H9 (cell line): ENCODE results near the gene MRPL34. TPM values are rescaled to one million over a fixed set of nuclear protein-coding genes. Genes with fewer than 3 reads are reported as not detected.

Experiments used
- DNase-seq: peaks from one replicate; pipeline ENCODE4 v3.0.0-alpha.2; 2017
- H2AFZ ChIP-seq: one replicate; pipeline ENCODE4 v1.6.1; 2013; ENCODE audit warnings: mild to moderate bottlenecking, low read length, control low read depth, moderate library complexity
- H2AK5ac ChIP-seq: 2 replicates; pipeline ENCODE4 v1.6.1; 2013; ENCODE audit warnings: low read length, control low read depth, mixed read lengths; ENCODE audit not compliant: insufficient read length
- H2BK120ac ChIP-seq: one replicate; pipeline ENCODE4 v1.6.1; 2013; ENCODE audit warnings: low read depth, mild to moderate bottlenecking, low read length, control low read depth, inconsistent platforms; ENCODE audit not compliant: poor library complexity, severe bottlenecking
- H2BK12ac ChIP-seq: 2 replicates; pipeline ENCODE4 v1.6.1; 2013; ENCODE audit warnings: low read length, control low read depth, mixed read lengths, low read depth; ENCODE audit not compliant: insufficient read length
- H2BK15ac ChIP-seq: 2 replicates; pipeline ENCODE4 v1.6.1; 2013; ENCODE audit warnings: low read depth, low read length, control low read depth
- H2BK20ac ChIP-seq: one replicate; pipeline ENCODE4 v1.6.1; 2013; ENCODE audit warnings: low read depth, mild to moderate bottlenecking, low read length, control low read depth, inconsistent platforms; ENCODE audit not compliant: poor library complexity, severe bottlenecking
- H2BK5ac ChIP-seq: 2 replicates; pipeline ENCODE4 v1.6.1; 2013; ENCODE audit warnings: low read length, control low read depth, mixed read lengths; ENCODE audit not compliant: insufficient read length
- H3K14ac ChIP-seq: 2 replicates; pipeline ENCODE4 v1.6.1; 2013; ENCODE audit warnings: low read length, control low read depth; ENCODE audit not compliant: insufficient read depth
- H3K18ac ChIP-seq: 2 replicates; pipeline ENCODE4 v1.6.1; 2013; ENCODE audit warnings: low read depth, mild to moderate bottlenecking, mixed read lengths, low read length, control low read depth; ENCODE audit not compliant: insufficient read length
- H3K23ac ChIP-seq: 2 replicates; pipeline ENCODE4 v1.6.1; 2013; ENCODE audit warnings: low read length, control low read depth, mixed read lengths, low read depth; ENCODE audit not compliant: insufficient read length
- H3K23me2 ChIP-seq: 2 replicates; pipeline ENCODE4 v1.6.1; 2013; ENCODE audit warnings: low read depth, mild to moderate bottlenecking, mixed read lengths, low read length, control low read depth; ENCODE audit not compliant: insufficient read length, poor library complexity, severe bottlenecking
- H3K27ac ChIP-seq: 2 replicates; pipeline ENCODE4 v1.5.1; 2013; ENCODE audit warnings: low read length, control low read depth, mixed read lengths, low read depth; ENCODE audit not compliant: insufficient read length
- H3K27me3 ChIP-seq: 2 replicates; pipeline ENCODE4 v1.6.1; 2013; ENCODE audit warnings: low read length, control low read depth, inconsistent platforms; ENCODE audit not compliant: insufficient read depth
- H3K4ac ChIP-seq: 2 replicates; pipeline ENCODE4 v1.6.1; 2013; ENCODE audit warnings: low read depth, mild to moderate bottlenecking, control low read depth, inconsistent platforms, low read length, moderate library complexity
- H3K4me1 ChIP-seq: 2 replicates; pipeline ENCODE4 v1.6.1; 2013; ENCODE audit warnings: low read length, control low read depth, inconsistent platforms; ENCODE audit not compliant: insufficient read depth
- H3K4me2 ChIP-seq: 2 replicates; pipeline ENCODE4 v1.6.1; 2013; ENCODE audit warnings: low read length, control low read depth, mixed read lengths; ENCODE audit not compliant: insufficient read length, insufficient read depth
- H3K56ac ChIP-seq: 2 replicates; pipeline ENCODE4 v1.6.1; 2013; ENCODE audit warnings: low read depth, mild to moderate bottlenecking, mixed read lengths, low read length, control low read depth; ENCODE audit not compliant: insufficient read length
- H3K79me1 ChIP-seq: 2 replicates; pipeline ENCODE4 v1.6.1; 2013; ENCODE audit warnings: low read depth, mild to moderate bottlenecking, moderate library complexity, low read length, control low read depth, inconsistent platforms; ENCODE audit not compliant: insufficient read depth, poor library complexity, severe bottlenecking
- H3K79me2 ChIP-seq: 2 replicates; pipeline ENCODE4 v1.6.1; 2013; ENCODE audit warnings: low read length, control low read depth, inconsistent platforms; ENCODE audit not compliant: insufficient read depth
- H3K9ac ChIP-seq: 2 replicates; pipeline ENCODE4 v1.6.1; 2013; ENCODE audit warnings: low read length, control low read depth, mixed read lengths; ENCODE audit not compliant: insufficient read length; ENCODE audit errors: extremely low read depth
- H3K9me3 ChIP-seq: one replicate; pipeline ENCODE4 v1.6.1; 2013; ENCODE audit warnings: low read depth, low read length, inconsistent platforms; ENCODE audit not compliant: control insufficient read depth
- H3T11ph ChIP-seq: one replicate; pipeline ENCODE4 v1.6.1; 2013; ENCODE audit warnings: mild to moderate bottlenecking, low read length, control low read depth, inconsistent platforms
- H4K20me1 ChIP-seq: one replicate; pipeline ENCODE4 v1.6.1; 2013; ENCODE audit not compliant: control insufficient read depth, insufficient read length, insufficient read depth
- H4K5ac ChIP-seq: 2 replicates; pipeline ENCODE4 v1.6.1; 2013; ENCODE audit warnings: low read depth, mild to moderate bottlenecking, mixed read lengths, low read length, control low read depth; ENCODE audit not compliant: insufficient read length
- H4K8ac ChIP-seq: replicated peaks from 2 replicates; pipeline ENCODE4 v1.6.1; 2013; ENCODE audit warnings: low read length, control low read depth, mixed read lengths, low read depth; ENCODE audit not compliant: insufficient read length
- H4K91ac ChIP-seq: 2 replicates; pipeline ENCODE4 v1.6.1; 2013; ENCODE audit warnings: low read depth, mild to moderate bottlenecking, moderate library complexity, mixed read lengths, low read length, control low read depth; ENCODE audit not compliant: insufficient read length
- H3K27ac Mint-ChIP-seq, 3 experiments: 2 replicates in 2 of 3; 3 replicates in 1 of 3; pipeline ENCODE4 v1.8.0; 2020 to 2021; ENCODE audit warnings: mixed read lengths in 3 of 3, mild to moderate bottlenecking in 1 of 3, moderate library complexity in 1 of 3
- H3K27me3 Mint-ChIP-seq: 2 replicates; pipeline ENCODE4 v1.8.0; 2021; ENCODE audit warnings: low read depth, mild to moderate bottlenecking, moderate library complexity, mixed read lengths
- H3K36me3 Mint-ChIP-seq, 3 experiments: 2 replicates in 2 of 3; 3 replicates in 1 of 3; pipeline ENCODE4 v1.8.0; 2020 to 2021; ENCODE audit warnings: low read depth in 3 of 3, mixed read lengths in 3 of 3; ENCODE audit not compliant: insufficient read depth in 1 of 3
- H3K4me1 Mint-ChIP-seq, 2 experiments: 2 replicates each; pipeline ENCODE4 v1.8.0; 2020; ENCODE audit warnings: mixed read lengths in 2 of 2
- H3K4me3 Mint-ChIP-seq, 2 experiments: 2 replicates in 1 of 2; 3 replicates in 1 of 2; pipeline ENCODE4 v1.8.0; 2020 to 2021; ENCODE audit warnings: mild to moderate bottlenecking in 2 of 2, mixed read lengths in 2 of 2, moderate library complexity in 1 of 2
- H3K9me3 Mint-ChIP-seq, 2 experiments: 2 replicates in 1 of 2; 3 replicates in 1 of 2; pipeline ENCODE4 v1.8.0; 2020; ENCODE audit warnings: mild to moderate bottlenecking in 2 of 2, mixed read lengths in 2 of 2, moderate library complexity in 1 of 2
- WGBS: extraction: QIAGEN DNeasy Blood & Tissue Kit; methylation state at CpG from one replicate; pipeline ENCODE4 v1.1.7; 2013; ENCODE audit warnings: missing lambda C conversion rate, low lambda C conversion rate, mixed read lengths; ENCODE audit not compliant: insufficient read length; ENCODE audit errors: extremely low coverage; 5-methylcytosine and 5-hydroxymethylcytosine counted together
- total RNA-seq: library from RNA; stranded (reverse); gene quantifications from 2 replicates; pipeline ENCODE4 v1.2.1, GENCODE V29; 2021
- TF ChIP-seq, protein P1 (sequence below): fragments of 200-600 bp; sonication (generic); conservative IDR thresholded peaks from 3 replicates; pipeline ENCODE4 v1.8.0; 2021; ENCODE audit warnings: antibody characterized with exemption, mild to moderate bottlenecking

MRPL34 gene
- total RNA-seq, 1 experiment from 2014 or later = 84.6 TPM

DNA sequence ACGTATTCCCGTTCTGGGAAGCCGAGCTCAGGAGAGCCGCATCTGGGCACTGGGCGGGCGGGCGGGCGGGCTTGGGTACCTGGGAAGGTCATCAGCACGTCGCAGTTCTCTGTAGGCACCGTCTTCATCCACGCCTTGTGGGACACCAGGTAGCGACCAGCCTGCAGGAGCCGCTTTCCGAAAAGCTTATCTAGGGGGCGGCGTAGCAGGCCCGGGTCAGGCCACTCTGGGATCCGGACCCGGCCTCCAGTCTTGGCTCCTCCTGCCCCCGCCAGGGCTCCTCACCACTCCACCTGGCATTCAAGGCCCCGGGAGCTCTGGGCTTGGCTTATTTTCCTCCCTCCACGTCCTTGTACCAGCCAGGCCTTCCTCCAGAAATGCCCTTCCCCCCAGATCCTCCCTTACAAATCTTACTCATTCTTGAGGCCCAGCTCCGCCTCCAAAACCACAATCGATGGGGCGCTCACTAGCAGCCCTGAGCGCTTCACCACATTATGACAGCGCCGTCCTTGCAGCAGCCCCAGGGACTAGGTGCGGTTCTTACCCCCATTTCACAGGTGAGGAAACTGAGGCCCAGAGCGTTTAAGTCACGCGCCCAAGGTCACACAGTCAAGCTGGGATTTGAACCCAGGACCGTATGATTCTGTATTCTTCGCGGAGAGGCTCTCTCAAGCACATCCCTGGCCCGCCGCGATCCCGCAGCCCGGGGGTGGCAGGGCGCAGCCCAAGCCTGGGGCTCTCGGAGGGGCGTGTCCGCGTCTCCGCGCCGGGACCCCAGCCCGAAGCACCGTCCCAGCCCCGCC, 28.1 kb downstream of the MRPL34 start:
- Histone ChIP-seq H3K18ac (no peak overlapping the region), H2BK120ac (no peak overlapping the region), H3K23ac (no peak overlapping the region), H3K9ac (peak overlapping the region; percentile 40), H3K56ac (no peak overlapping the region), H3K23me2 (peaks cover 21% of the 10 kb centered on the region), H4K8ac (no peak overlapping the region), H2BK15ac (no peak overlapping the region), H2BK5ac (no peak overlapping the region), H3K4ac (no peak overlapping the region), H3K4me2 (peak overlapping the region; percentile 74), H3K79me2 (no peaks in the 10 kb centered on the region), H4K5ac (no peak overlapping the region), H2BK12ac (no peak overlapping the region), H3K27ac (no peak overlapping the region), H4K91ac (no peak overlapping the region), H2BK20ac (no peak overlapping the region), H2AK5ac (no peak overlapping the region), H3K79me1 (no peaks in the 10 kb centered on the region), H3K27me3 (no peaks in the 10 kb centered on the region), H3K4me1 (peaks cover 2% of the 10 kb centered on the region; the same call in 1 of the 2 replicates), H3K9me3 (no peaks in the 10 kb centered on the region), H2AFZ (no peak overlapping the region), H3T11ph (no peak overlapping the region), H3K14ac (no peak overlapping the region; the same call in 1 of the 2 replicates), H4K20me1 (no peaks in the 10 kb centered on the region)
- Mint-ChIP-seq H3K36me3 (peaks cover 11 to 32% (median 26%) of the 10 kb centered on the region in 3 experiments), H3K4me3 (peak overlapping the region; percentile 67 to 87), H3K27ac (peak overlapping the region in 2 of 3 experiments; percentile 49 to 77; a peak in 3 of 7 replicates), H3K9me3 (no peaks in the 10 kb centered on the region; a peak in 1 of 5 replicates), H3K27me3 (peaks cover 6% of the 10 kb centered on the region), H3K4me1 (peaks cover 15 to 38% of the 10 kb centered on the region in 2 experiments)
- peak; percentile 68 for DNase-seq
- WGBS = no CpG with 5 or more reads among the region's 52 CpGs
- TF ChIP-seq, protein P1, sequence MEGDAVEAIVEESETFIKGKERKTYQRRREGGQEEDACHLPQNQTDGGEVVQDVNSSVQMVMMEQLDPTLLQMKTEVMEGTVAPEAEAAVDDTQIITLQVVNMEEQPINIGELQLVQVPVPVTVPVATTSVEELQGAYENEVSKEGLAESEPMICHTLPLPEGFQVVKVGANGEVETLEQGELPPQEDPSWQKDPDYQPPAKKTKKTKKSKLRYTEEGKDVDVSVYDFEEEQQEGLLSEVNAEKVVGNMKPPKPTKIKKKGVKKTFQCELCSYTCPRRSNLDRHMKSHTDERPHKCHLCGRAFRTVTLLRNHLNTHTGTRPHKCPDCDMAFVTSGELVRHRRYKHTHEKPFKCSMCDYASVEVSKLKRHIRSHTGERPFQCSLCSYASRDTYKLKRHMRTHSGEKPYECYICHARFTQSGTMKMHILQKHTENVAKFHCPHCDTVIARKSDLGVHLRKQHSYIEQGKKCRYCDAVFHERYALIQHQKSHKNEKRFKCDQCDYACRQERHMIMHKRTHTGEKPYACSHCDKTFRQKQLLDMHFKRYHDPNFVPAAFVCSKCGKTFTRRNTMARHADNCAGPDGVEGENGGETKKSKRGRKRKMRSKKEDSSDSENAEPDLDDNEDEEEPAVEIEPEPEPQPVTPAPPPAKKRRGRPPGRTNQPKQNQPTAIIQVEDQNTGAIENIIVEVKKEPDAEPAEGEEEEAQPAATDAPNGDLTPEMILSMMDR = peak; percentile 37; the same call in 2 of the 3 replicates
